Inflammatory macrophage treated with lipopolysaccharide for 1 hour (primary cell): ENCODE measurements around the gene MFSD11.
"Not testable (repeated sequence)": the region's sequence is repeated elsewhere in the genome, so short reads cannot be mapped to it uniquely, and the experiment has no call there.

Experiments used
- DNase-seq, 2 donors: peaks; one replicate each; pipeline ENCODE4 v3.0.0-alpha.2; 2020 to 2022

MFSD11 gene

GRCh38 chr17:76748657-76749056 is 10.7 kb downstream of the MFSD11 start:
- DNase-seq, result no peak

- DNase-seq, result no peak
Measured at GRCh38 chr17:76751416-76751993, 13.6 kb downstream of the MFSD11 start.

- no peak for DNase-seq
Measured at GRCh38 chr17:76752006-76752405, 14.1 kb downstream of the MFSD11 start.

DNA sequence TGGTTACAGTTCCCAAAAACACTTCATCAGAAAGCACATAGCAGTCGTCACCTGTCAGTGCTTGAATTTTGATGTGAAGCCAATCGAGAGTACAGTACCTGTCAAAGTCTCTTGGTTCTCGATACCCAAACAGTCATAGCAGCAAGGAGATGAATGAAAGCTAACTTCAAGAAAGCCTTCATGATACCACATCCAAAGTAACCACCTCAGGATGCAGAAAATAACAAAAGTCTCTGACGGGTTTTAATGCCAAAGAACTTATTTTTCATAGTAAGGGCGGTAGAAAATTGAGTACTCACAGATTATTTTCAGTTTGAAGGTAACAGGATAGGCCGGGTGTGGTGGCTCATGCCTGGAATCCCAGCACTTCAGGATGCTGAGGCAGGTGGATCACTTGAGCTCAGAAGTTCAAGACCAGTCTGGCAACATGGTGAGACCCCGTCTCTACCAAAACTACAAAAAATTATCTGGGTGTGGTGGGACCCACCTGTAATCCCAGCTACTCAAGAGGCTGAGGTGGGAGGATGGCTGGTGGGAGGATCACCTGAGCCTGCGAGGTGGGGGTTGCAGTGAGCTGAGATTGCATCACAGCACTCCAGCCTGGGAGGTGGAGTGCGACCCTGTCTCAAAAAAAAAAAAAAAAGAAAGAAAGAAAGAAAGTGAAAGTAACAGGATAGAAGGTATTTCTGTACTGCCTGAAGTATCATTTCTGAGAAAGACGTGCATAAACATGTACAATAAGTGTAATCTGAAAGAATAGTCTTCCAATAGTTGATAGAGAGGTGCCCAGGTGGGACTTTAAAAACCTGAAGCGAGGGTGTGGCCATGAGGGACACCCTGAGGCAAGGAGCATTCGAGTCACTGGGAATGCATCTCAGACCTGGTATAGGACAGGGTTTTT is 15.4 kb downstream of the MFSD11 start:
- no peak for DNase-seq

DNA sequence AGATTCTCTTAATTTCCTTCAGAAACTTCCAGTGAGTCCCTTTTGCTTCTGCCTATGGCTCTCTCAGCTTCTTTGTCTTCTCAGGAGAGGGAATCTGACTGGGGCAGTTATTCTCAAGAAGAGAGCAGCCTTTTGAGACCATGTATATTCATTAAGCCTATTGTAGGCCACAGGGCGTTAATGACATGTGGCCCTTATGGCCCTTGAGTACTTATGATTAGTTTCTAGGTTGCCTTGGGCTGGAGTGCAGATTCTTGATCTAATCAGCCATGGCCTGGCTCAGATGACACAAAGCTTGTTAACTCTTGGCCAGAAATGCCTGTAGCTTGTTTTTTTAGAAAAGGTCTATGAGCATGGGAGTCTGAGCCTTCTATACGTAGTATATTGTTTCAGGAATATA is 17.4 kb downstream of the MFSD11 start:
- no peak for DNase-seq

GRCh38 chr17:76757256-76757655 is 19.3 kb downstream of the MFSD11 start:
- DNase-seq, result no peak

GRCh38 chr17:76758570-76758969 is 20.7 kb downstream of the MFSD11 start:
- DNase-seq, result no peak

GRCh38 chr17:76772842-76773525 is 35.1 kb downstream of the MFSD11 start:
- peak; percentile 31 to 57 for DNase-seq

DNA sequence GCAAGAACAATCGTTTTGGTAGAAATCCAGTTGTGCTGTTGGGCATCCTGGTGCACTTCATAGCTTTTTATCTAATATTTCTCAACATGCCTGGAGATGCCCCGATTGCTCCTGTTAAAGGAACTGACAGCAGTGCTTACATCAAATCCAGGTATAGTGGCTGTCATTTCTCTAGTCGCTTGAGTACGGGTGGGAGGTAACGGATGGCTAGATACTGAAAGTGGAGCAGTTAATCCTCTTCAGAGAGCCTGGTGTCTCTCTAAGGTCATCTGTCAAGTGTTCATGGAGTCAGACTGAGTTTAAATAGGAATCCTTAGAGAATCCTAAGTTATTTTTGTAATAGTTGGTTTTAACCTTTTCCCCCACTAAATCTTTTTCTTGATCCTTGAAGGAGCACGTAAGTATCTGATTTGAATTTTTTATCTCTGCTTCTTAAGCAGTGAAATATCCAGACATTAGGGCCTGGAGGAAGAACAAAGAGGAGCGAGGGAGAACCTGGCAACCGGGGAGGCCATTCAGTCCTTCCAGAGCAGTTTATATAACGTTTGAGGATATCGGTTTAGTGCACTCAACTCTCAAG is 37.2 kb downstream of the MFSD11 start:
- DNase-seq, result no peak

DNA sequence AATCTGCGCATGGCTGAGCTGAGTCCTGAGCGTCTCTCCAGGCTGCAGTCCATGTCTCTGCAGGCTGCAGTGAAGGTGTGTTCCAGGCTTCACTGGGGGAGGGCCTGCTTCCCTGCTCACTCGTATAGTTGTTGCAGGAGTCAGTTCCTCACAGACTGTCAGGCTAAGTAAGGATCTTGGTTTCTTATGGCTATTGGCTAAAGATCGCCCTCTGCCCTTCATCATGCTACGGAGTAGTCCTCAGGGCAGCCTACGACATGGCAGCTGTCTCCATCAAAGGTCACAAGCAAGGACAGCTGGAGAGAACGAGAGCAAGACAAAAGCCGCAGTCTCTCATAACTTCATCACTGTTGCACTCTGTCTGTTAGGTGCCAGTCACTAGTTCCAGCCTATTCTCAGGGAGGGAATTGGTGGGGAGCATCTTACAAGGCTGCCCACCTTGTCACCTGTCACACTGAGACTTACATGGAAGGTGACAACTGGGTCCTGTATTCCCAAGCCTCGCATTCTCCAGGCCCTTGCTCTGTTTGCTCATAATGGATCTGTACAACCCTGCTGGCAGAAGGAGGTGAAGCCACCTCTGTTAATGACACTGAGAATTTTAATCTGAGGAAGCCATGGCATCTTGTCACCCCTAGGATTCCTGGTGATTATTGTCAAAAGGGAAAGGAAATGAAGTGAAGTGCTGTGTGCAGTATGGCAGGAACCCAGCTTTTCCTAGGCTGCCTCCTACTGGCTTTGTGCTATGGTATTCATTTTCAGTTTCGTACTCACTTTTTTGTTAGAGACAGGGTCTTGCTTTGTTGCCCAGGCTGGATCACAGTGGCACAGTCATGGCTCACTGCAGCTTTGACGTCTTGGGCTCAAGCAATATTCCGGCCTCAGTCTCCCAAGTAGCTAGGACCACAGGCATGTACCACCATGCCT is 43.4 kb downstream of the MFSD11 start:
- no peak for DNase-seq

- no peak for DNase-seq
Measured at GRCh38 chr17:76783146-76783545, 45.2 kb downstream of the MFSD11 start.

DNA sequence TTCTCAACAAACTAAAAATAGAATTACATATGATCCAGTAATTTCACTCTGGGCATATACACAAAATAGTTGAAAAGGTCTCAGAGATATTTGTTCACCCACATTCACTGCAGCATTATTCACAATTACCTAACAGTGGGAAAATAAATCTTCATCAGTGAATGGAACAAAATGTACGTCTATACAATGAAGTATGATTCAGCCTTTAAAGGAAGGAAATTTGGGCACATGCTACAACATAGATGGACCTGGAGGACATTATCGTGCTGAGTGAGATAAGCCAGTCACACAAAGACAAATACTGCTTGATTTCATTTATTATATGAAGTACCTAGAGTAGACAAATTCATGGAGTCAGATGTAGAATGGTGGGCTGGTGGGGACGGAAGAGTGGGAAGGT is 47.0 kb downstream of the MFSD11 start:
- no peak for DNase-seq

GRCh38 chr17:76787866-76788265 is 49.9 kb downstream of the MFSD11 start:
- not testable (repeated sequence) for DNase-seq

DNA sequence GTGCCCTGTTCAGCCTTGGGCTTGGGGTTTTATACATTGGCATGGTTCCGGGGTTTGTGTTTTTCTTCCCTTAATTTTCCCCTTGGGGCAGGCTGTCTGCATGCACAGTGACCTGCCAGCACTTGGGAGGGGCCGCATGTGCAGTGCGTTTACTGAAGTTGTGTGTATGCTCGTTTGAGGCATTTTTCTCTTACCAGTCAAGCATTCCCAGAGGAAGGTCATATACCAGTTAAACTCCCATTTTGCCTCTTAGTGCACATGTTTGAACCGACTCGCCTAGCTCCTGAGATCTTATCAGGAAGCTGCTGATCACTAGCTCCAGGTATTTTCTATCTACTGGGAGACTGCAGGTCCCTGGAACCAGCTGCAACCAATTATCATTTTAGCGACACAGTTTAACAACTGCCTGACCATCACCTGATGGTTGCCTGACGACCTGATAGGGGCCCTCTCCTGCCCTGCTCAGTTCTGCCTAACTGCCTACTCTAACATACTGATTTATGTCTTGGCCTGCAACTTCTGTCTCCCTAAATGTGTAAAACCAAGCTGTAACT is 51.4 kb downstream of the MFSD11 start:
- DNase-seq, result no peak

DNA sequence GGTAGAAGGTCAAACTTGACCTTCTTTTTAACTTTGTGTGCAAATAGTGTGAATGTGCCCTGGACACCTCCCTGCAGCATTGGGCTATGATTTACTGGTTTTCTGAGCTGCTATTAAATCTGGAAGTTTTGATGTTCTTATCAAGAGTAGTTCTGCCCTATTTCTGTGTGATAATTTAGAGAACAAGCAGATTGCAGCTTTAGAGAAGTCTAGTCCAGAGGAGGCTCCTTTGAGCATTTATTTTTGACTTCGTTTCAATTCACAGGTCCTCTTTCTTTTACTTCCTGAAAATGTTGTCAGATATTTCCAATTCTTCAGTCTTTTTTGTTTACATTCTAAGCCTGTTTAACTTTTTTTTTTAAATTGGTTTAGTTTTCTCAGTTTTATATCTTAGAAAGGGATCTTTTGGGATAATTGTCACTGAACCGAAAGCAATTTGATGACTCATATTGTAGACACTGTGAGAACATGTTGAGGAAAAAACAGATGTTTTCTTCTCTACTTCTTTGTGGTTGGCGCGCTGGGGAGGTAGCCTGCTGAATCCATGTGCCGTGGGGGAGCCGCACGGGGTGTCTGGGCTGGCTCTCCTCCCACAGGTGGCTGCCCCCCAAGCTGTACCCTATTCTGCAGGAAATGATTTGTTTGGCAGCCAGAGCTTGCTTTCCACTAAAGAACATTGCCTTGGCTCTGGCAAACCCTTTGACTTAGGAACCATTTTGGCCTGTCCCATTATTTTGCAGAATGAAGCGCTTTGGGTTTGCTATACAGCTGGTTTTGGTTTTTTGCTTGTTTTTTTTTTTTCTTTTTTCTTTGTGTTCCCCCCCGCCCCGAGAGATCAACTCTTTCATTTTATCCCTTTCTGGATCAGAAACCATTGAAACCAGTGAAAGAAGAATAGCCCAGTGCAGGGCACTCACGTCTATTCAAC is 53.4 kb downstream of the MFSD11 start:
- DNase-seq, result peak; percentile 17 to 24

DNA sequence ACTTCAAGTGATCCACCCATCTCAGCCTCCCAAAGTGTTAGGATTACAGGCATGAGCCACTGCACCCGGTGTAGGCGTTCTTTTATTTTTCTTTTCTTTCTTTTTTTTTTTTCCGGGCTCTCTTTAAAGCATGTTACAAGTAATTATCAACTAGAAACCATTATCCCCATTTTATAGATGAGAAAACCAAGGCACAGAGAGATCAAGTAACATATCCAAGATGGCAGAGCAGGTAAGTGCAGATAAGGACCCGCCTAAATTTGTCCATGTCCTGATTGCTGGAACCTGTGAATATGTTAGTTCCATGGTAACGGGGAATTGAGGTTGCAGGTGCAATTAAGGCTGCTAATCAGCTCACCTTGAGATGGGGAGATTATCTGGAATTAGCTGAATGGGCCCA is 54.4 kb downstream of the MFSD11 start:
- DNase-seq, result no peak

- DNase-seq, result peak; percentile 6 to 7
Measured at GRCh38 chr17:76793775-76794174, 55.9 kb downstream of the MFSD11 start.

- DNase-seq, result no peak
Measured at GRCh38 chr17:76796081-76796480, 58.2 kb downstream of the MFSD11 start.

- no peak for DNase-seq
Measured at GRCh38 chr17:76797241-76797840, 59.4 kb downstream of the MFSD11 start.

DNA sequence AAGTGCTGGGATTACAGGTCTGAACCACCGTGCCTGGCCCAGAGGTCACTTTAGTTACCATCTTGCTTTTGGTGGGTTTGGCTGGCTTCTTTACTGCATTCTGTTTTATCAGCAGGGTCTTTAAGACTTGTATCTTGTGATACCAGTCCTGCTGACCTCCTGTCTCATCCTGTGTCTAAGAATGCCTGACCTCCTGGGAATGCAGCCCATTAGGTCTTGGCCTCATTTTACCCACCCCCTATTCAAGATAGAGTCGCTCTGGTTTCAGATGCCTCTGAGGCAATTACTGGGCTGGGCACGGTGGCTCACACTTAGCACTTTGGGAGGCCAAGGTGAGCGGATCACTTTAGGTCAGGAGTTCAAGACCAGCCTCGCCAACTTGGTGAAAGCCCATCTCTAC is 63.8 kb downstream of the MFSD11 start:
- DNase-seq, result no peak
